Calu3 (cell line): ENCODE measurements around the gene TPPP3. TPM values are rescaled to one million over a fixed set of nuclear protein-coding genes. Genes with fewer than 3 reads are reported as not detected.
"Not testable (repeated sequence)": the region's sequence is repeated elsewhere in the genome, so short reads cannot be mapped to it uniquely, and the experiment has no call there.

Experiments used
- BruUV-seq: library from RNA; stranded (reverse); fragments of 400-500 nt; replicated peaks from 2 replicates; lab custom pipeline; 2021; lab: Mats Ljungman, UMichigan
- CTCF ChIA-PET: fragments of 300-600 bp; sonication (Branson Sonifier 250); formaldehyde crosslinking; loops from one replicate; lab custom pipeline; 2022; ENCODE audit warnings: antibody characterized with exemption; lab: Charles Lee
- DNase-seq: peaks from one replicate; pipeline ENCODE4 v3.0.0; 2022
- H3K27ac Mint-ChIP-seq: one replicate; pipeline ENCODE4 v1.8.0; 2022; ENCODE audit warnings: mixed read lengths; ENCODE audit not compliant: unreplicated experiment
- H3K27me3 Mint-ChIP-seq: one replicate; pipeline ENCODE4 v1.8.0; 2022; ENCODE audit warnings: mixed read lengths; ENCODE audit not compliant: unreplicated experiment
- H3K36me3 Mint-ChIP-seq: one replicate; pipeline ENCODE4 v1.8.0; 2022; ENCODE audit warnings: mild to moderate bottlenecking, moderate library complexity, mixed read lengths; ENCODE audit not compliant: insufficient read depth, unreplicated experiment
- H3K4me1 Mint-ChIP-seq: one replicate; pipeline ENCODE4 v1.8.0; 2022; ENCODE audit warnings: mild to moderate bottlenecking, low read depth, mixed read lengths; ENCODE audit not compliant: unreplicated experiment
- H3K4me3 Mint-ChIP-seq: one replicate; pipeline ENCODE4 v1.8.0; 2022; ENCODE audit warnings: mild to moderate bottlenecking, low read depth, moderate library complexity, mixed read lengths; ENCODE audit not compliant: unreplicated experiment
- H3K9me3 Mint-ChIP-seq: one replicate; pipeline ENCODE4 v1.8.0; 2022; ENCODE audit warnings: low read depth, mixed read lengths; ENCODE audit not compliant: unreplicated experiment
- intact Hi-C: fragments of 100-400 bp; cut with micrococcal nuclease; formaldehyde crosslinking; loops from one replicate; pipeline ENCODE4 v1.10.0; 2022; ENCODE audit not compliant: unreplicated experiment
- total RNA-seq: library from RNA; stranded (reverse); gene quantifications from 2 replicates; pipeline ENCODE4 v1.2.3, GENCODE V29; 2022
- TF ChIP-seq, protein P1 (sequence below): fragments of 200-600 bp; IDR thresholded peaks from one replicate; pipeline ENCODE4 v1.8.0; 2022; ENCODE audit warnings: antibody characterized with exemption; ENCODE audit not compliant: unreplicated experiment

TPPP3 gene
- total RNA-seq, 1 experiment from 2014 or later: 8.5 TPM

- CTCF ChIA-PET: interaction anchor here (0.7 kb wide), 1 partner anchor 101 kb away, joined by 3 read pairs; no protein-coding TSS in a partner anchor
- TF ChIP-seq, protein P1, sequence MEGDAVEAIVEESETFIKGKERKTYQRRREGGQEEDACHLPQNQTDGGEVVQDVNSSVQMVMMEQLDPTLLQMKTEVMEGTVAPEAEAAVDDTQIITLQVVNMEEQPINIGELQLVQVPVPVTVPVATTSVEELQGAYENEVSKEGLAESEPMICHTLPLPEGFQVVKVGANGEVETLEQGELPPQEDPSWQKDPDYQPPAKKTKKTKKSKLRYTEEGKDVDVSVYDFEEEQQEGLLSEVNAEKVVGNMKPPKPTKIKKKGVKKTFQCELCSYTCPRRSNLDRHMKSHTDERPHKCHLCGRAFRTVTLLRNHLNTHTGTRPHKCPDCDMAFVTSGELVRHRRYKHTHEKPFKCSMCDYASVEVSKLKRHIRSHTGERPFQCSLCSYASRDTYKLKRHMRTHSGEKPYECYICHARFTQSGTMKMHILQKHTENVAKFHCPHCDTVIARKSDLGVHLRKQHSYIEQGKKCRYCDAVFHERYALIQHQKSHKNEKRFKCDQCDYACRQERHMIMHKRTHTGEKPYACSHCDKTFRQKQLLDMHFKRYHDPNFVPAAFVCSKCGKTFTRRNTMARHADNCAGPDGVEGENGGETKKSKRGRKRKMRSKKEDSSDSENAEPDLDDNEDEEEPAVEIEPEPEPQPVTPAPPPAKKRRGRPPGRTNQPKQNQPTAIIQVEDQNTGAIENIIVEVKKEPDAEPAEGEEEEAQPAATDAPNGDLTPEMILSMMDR: no peak
- Mint-ChIP-seq H3K9me3 (no peaks in the 10 kb centered on the region), H3K4me3 (no peak overlapping the region), H3K27ac (no peak overlapping the region), H3K4me1 (no peaks in the 10 kb centered on the region), H3K27me3 (no peaks in the 10 kb centered on the region), H3K36me3 (no peaks in the 10 kb centered on the region)
- no peak for DNase-seq
- intact Hi-C loops: no loop called here
- no TSS peak for BruUV-seq
Measured at GRCh38 chr16:67383284-67383683, 10.0 kb downstream of the TPPP3 start.

DNA sequence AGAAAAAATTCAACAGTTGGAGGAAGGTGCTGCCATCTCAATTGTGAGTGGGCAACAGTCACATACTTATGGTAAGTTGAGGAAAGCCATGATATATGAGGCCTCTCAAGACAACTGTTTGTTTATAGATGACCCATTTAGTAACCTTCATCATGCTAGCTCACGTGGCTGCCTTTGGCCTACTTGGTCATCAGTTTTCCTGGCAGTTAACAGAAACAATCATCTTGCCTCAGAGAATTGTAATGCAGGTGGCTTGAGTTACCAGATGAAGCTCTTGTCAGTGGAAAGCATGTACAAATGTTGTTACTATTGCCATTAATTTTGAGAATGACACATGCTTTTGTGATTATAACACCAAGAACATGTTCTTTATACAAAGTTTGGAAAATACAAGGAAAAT is 14.7 kb downstream of the TPPP3 start:
- H3K4me1 Mint-ChIP-seq: peaks cover 7% of the 10 kb centered on the region

GRCh38 chr16:67376012-67376411 is 17.3 kb downstream of the TPPP3 start:
- H3K9me3 Mint-ChIP-seq, intact Hi-C loops, H3K27ac Mint-ChIP-seq, DNase-seq, H3K36me3 Mint-ChIP-seq, BruUV-seq, H3K4me3 Mint-ChIP-seq, H3K27me3 Mint-ChIP-seq: not testable (repeated sequence)
- H3K4me1 Mint-ChIP-seq: peaks cover 16% of the 10 kb centered on the region
- CTCF ChIA-PET: interaction anchor here (0.6 kb wide), 1 partner anchor 35 kb away, joined by 3 read pairs; no protein-coding TSS in a partner anchor

More for the DNA sequence above, 14.7 kb downstream of the TPPP3 start:
- no TSS peak for BruUV-seq
- CTCF ChIA-PET: interaction anchor here (0.6 kb wide), 1 partner anchor 51 kb away, joined by 4 read pairs; no protein-coding TSS in a partner anchor
- DNase-seq: no peak
- Mint-ChIP-seq H3K9me3 (no peaks in the 10 kb centered on the region), H3K27me3 (no peaks in the 10 kb centered on the region), H3K27ac (no peak overlapping the region), H3K4me3 (no peak overlapping the region), H3K36me3 (no peaks in the 10 kb centered on the region)
- TF ChIP-seq, protein P1: no peak
- intact Hi-C loops: no loop called here

GRCh38 chr16:67372664-67373063 is 20.6 kb downstream of the TPPP3 start:
- DNase-seq: no peak
- TF ChIP-seq, protein P1: peak; percentile 68
- Mint-ChIP-seq H3K27ac (no peak overlapping the region), H3K9me3 (no peaks in the 10 kb centered on the region), H3K4me1 (peaks cover 16% of the 10 kb centered on the region), H3K4me3 (no peak overlapping the region), H3K27me3 (no peaks in the 10 kb centered on the region), H3K36me3 (no peaks in the 10 kb centered on the region)
- intact Hi-C loops: no loop called here
- CTCF ChIA-PET: interaction anchor here (0.6 to 1.6 kb wide), 3 partner anchors 12 to 61 kb away, joined by 3 to 4 read pairs (median 4); no protein-coding TSS in a partner anchor
- no TSS peak for BruUV-seq

GRCh38 chr16:67370661-67371060 is 22.6 kb downstream of the TPPP3 start:
- Mint-ChIP-seq H3K27me3 (no peaks in the 10 kb centered on the region), H3K27ac (no peak overlapping the region), H3K36me3 (no peaks in the 10 kb centered on the region), H3K4me3 (no peak overlapping the region), H3K9me3 (no peaks in the 10 kb centered on the region), H3K4me1 (peaks cover 21% of the 10 kb centered on the region)
- intact Hi-C loops: no loop called here
- TF ChIP-seq, protein P1: no peak
- BruUV-seq: no TSS peak
- DNase-seq: no peak
- CTCF ChIA-PET: interaction anchor here (0.7 kb wide), 1 partner anchor 28 kb away, joined by 3 read pairs; no protein-coding TSS in a partner anchor
